Fibroblast of skin of right biceps (primary cell): ENCODE results near the gene FFAR2.

ENCODE experiments used
- DNase-seq: peaks from one replicate; pipeline ENCODE4 v3.0.0-alpha.2; 2013

Gene FFAR2

DNA sequence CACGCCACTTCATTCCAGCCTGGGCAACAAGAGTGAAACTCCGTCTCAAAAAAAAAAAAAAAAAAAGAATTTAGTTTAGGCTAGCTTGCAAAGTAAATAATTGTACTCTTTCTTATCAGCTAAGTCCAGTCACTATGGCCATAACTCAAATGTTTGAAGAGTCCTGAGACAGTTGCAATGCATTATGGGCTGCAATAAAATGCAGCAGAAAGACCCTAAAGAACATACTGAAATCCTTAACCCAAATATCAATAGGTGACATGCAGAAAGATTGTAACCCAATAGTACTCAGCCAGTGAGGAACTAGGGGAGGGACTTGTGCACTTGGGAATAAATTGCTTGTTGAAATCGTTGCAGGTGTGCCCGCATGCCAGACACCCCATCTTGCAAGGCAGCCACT, 20.9 kb upstream of the FFAR2 start:
- no peak for DNase-seq

GRCh38 chr19:35429698-35430408, 18.2 kb upstream of the FFAR2 start:
- no peak for DNase-seq

- DNase-seq, result no peak
These were observed 17.5 kb upstream of the FFAR2 start for GRCh38 chr19:35430409-35431144.

GRCh38 chr19:35431145-35431807, 16.8 kb upstream of the FFAR2 start:
- no peak for DNase-seq

GRCh38 chr19:35432911-35433310, 15.1 kb upstream of the FFAR2 start:
- DNase-seq, result no peak

DNA sequence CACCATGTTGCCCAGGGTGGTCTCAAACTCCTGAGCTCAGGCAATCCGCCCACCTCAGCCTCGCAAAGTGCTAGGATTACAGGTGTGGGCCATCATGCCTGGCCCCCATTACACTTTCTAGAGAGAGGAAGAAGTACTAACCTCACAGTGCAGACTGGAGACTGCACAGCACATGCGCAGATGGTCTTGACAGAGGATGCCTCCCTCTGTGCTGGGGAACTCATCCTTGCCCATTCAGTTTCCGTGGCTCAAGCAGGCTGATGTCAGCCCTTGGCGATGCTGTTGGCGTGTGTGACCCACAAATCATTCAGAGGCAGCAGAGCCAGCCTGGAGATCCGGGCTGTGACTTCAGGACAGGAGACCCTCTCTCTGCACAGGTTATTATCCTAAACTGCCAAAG, 14.6 kb upstream of the FFAR2 start:
- no peak for DNase-seq

DNA sequence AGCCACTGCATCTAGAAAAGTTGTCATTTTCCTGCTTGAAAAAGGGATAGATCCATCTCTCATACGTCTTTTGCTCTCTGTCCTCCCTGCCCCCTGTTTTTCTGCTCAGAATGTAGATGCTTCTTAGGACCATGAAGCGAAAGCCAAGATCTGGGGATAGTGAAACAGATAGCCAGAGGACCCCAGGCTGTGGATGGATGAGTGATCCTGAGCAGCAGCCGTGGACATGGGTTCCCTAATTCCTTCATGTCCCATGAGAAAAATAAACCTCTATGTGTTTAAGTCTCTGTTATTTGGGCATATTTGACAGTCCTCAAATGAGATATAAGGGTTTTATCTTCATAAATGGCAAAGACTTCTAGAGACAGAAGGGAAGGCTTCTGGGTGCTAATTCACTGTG, 12.2 kb upstream of the FFAR2 start:
- DNase-seq, result no peak

- DNase-seq, result peak; percentile 35
These were observed 11.3 kb upstream of the FFAR2 start for GRCh38 chr19:35436477-35437405.

DNA sequence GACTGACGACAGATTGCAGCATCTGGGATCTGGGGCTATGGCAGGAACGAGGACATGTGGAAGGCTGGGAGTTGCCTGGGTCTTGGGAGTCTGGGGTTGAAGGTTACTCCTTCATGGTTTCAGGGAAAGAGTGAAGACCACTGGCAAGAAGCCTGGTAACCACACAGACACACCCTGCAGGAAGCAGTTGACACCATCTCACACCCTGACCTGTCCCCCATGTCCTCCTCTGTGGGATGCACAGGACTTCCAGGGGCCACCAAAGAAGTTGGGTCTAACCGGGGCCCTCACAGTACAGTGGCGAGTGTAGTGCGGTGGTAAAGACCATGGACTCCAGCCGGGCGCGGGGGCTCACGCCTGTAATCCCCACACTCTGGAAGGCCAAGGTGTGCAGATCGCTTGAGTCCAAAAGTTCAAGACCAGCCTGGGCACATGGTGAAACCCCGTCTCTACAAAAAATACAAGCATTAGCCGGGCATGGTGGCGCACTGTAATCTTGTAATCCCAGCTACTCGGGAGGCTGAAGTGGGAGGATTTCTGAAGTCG, 10.6 kb upstream of the FFAR2 start:
- no peak for DNase-seq

GRCh38 chr19:35438096-35438495, 10.0 kb upstream of the FFAR2 start:
- no peak for DNase-seq

- DNase-seq, result no peak
These were observed 9.5 kb upstream of the FFAR2 start for GRCh38 chr19:35438527-35438926.

DNA sequence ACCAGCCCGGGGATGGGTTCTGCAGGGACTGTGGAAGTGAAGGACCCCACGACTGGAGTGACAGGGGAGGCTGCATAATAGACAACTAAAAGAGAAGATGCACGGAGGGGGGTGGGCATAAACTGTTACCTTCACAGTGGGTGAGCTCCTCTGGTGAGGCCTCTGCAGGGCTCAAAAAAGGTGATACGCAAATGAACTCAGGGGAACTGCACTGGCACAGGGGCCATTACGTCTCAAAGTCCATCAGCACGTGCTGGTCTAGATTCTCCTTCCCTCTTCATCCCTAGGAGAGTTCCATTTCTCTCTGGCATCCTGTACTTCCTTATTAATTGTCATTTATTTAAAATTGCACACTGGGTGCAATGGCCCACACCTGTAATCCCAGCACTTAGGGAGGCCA, 8.1 kb upstream of the FFAR2 start:
- no peak for DNase-seq

GRCh38 chr19:35442091-35442490, 6.0 kb upstream of the FFAR2 start:
- no peak for DNase-seq

DNA sequence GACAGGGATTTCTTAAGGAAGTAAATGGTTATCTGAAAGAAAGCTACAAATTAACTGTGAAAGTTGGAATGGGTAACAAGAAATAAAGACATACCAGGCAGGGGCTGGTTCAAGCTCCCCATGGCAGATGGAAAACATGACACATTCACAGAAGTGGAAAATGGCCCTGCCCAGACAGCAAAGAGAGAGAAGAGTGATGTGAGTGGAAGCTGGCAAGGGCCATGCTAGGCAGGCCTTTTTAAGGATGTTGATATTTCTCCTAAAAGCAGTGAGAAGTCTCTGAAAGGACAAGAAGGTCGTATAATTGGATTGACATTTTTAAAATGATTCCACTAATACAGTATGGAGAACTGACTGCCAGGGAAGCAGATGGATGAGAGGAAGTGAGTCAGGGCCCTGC, 3.3 kb upstream of the FFAR2 start:
- no peak for DNase-seq

DNA sequence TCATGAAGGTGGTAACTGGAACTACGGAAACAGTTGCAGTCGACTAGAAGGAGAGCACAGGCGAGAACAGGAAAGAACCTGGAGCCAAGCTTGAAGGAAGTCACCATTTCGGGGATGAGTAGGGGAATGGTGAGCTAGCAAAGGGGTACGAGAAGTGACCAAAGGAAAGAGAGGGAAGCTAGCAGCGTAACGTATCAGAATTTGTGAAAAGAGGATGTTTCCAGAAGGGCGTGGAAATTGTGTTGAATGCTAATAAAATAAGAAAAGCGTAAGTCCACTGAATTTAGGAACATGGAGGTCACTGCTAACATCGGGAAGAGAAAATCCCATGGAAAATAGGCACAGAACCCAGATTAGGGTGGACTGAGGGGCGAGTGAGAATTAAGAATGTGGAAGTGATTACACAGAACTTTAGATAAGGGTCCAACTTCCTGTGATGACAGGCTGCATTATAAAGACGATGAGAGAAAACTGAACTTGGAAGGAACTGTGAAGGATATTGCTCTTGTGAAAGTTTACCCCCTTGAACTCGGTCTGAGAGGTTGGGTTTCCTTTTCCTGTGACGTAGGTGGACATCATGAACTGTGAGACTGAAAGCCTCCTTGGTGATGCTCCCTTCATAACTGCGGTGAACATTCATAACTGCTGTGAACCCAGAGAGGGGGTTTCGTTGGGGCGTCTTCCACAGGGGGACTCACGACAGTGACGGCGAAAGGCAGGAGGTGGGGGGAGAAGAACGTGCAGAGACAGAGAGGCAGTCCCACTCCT, 2.0 kb upstream of the FFAR2 start:
- DNase-seq, result no peak

DNA sequence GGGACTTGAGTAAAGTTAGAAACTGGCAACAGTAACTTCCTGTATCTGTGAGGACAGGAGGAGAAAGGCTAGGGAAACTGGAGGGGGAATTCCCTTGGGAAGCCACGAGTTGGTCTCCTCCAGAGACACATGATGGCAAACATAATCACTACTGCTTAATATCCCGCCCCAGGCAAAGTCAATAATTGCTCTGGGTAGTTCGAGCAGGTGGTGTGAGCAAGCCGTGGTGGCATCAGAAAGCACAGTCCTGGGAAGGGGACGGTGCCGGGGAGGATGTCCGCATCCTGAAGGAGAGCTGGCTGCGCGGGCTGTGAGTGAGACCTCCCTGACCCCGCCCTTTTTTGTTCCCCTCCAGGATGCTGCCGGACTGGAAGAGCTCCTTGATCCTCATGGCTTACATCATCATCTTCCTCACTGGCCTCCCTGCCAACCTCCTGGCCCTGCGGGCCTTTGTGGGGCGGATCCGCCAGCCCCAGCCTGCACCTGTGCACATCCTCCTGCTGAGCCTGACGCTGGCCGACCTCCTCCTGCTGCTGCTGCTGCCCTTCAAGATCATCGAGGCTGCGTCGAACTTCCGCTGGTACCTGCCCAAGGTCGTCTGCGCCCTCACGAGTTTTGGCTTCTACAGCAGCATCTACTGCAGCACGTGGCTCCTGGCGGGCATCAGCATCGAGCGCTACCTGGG, 1.4 kb downstream of the FFAR2 start:
- DNase-seq, result no peak

DNA sequence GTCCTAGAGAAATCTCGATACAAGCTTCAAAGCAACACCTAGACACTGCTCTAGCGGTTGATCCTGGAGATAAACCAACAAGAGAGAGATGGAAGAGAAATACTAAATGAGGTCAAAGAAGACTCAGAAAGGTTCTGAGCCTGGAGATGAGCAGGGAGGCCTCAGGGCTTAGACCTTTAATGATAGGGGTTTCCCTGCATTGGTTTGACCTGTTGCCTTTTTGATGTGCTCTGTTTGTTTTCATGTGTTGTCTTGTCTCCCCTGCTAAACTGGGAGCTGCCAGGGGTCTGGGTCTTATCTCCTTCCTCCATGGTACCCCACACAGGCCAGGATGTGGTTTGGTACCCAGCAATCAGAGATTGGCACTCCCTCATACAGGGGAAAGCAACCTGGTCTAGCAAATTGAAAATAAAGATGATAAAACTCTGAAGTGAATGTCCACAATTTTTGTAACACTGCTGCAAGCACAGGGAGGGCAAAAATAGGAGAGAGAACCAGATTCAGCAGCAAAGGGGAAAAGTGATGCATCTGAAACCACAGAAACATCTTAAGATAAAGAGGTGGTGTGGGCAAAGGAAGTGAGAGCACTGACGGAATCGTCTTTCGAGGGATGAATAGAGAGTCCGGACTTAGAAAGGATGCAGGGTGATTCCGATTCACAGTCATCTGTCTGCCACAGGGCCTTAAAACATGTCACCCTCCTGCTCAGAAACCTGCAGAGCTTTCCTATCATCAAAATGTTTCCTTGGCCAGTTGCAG, 3.5 kb downstream of the FFAR2 start:
- no peak for DNase-seq

DNA sequence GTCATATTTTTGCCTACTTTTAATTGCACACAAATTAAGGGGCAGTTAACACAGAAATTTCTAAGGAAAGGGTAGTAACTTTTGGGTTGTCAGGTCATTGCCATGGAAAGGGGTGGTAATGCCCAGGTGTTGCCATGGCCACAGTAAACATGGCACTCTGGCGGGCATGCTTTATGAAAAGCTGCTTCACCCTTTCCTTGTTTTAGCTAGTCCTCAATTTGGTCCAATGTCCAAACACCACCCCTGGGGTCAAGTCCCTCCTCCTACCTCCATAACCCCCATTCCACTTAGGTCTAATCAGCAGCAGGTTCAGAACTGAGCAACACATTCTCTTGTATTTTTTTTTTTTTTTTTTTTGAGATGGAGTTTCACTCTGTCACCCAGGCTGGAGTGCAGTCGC, 6.6 kb downstream of the FFAR2 start:
- DNase-seq, result no peak

DNA sequence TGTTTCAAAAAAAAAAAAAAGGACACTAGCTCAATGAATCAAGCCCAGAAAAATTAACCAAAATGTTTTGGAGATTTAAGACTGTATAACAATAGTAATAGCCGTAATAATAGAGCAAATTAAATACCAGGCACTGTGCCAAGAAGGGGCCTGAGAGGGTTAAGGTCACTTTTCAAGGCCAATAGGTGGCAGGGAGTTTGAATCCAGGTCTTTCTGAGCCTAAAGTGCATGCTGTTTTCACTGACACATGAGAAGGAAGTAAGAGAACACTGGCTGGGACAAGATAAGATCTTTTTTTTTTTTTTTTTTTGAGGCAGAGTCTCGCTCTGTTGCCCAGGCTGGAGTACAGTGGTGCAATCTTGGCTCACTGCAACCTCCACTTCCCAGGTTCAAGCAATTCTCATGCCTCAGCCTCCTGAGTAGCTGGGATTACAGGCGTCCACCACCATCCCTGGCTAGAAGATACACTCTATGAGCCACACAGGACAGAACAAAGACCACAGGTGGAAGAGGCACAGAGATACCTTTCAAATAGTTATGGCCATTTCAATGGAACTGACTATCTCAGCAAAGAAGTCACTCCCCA, 7.7 kb downstream of the FFAR2 start:
- DNase-seq, result no peak

- DNase-seq, result no peak
These were observed 9.1 kb downstream of the FFAR2 start for GRCh38 chr19:35457173-35457572.
